WTC11 (cell line): ENCODE data around the gene GATM. TPM values are rescaled to one million over a fixed set of nuclear protein-coding genes. Genes with fewer than 3 reads are reported as not detected.

ENCODE experiments used
- ATAC-seq: fragments of 200-7000 bp; cut with Tn5 transposase; 2 replicates; pipeline ENCODE4 v1.10.0; 2021; ENCODE audit warnings: mild to moderate bottlenecking, moderate library complexity
- CTCF ChIA-PET: fragments of 300-600 bp; sonication (Branson Sonifier 250); formaldehyde crosslinking; loops from one replicate; lab custom pipeline; 2021; ENCODE audit warnings: antibody characterized with exemption; lab: Charles Lee
- POLR2A ChIA-PET: fragments of 350-600 bp; sonication (Branson Sonifier 250); formaldehyde crosslinking; loops from one replicate; lab custom pipeline; 2021; ENCODE audit warnings: antibody characterized with exemption; lab: Charles Lee
- DNase-seq: peaks from one replicate; pipeline ENCODE4 v3.0.0; 2021; ENCODE audit warnings: low spot score
- H3K27ac Mint-ChIP-seq: 2 replicates; pipeline ENCODE4 v1.8.0; 2021; ENCODE audit warnings: mixed read lengths
- H3K27me3 Mint-ChIP-seq: 2 replicates; pipeline ENCODE4 v1.8.0; 2021; ENCODE audit warnings: low read depth, mild to moderate bottlenecking, moderate library complexity, mixed read lengths
- H3K36me3 Mint-ChIP-seq: 2 replicates; pipeline ENCODE4 v1.8.0; 2021; ENCODE audit warnings: mixed read lengths
- H3K4me1 Mint-ChIP-seq: 2 replicates; pipeline ENCODE4 v1.8.0; 2022; ENCODE audit warnings: mixed read lengths
- H3K4me3 Mint-ChIP-seq: 2 replicates; pipeline ENCODE4 v1.8.0; 2021; ENCODE audit warnings: mild to moderate bottlenecking, moderate library complexity, mixed read lengths
- H3K9me3 Mint-ChIP-seq: 2 replicates; pipeline ENCODE4 v1.8.0; 2021; ENCODE audit warnings: mixed read lengths
- ARID4B ChIP-seq: sonication (generic); formaldehyde crosslinking; IDR thresholded peaks from 2 replicates; pipeline ENCODE4 v1.8.0; 2023; ENCODE audit warnings: missing genetic modification reagents, mild to moderate bottlenecking, borderline replicate concordance
- ATF3 ChIP-seq: sonication (generic); formaldehyde crosslinking; conservative IDR thresholded peaks from 2 replicates; pipeline ENCODE4 v1.8.1; 2022; ENCODE audit warnings: mild to moderate bottlenecking, missing genetic modification reagents
- CTCF ChIP-seq: fragments of 200-600 bp; IDR thresholded peaks from 2 replicates; pipeline ENCODE4 v1.8.0; 2022; ENCODE audit warnings: antibody characterized with exemption
- ELF4 ChIP-seq: sonication (generic); formaldehyde crosslinking; IDR thresholded peaks from 2 replicates; pipeline ENCODE4 v1.8.1; 2022; ENCODE audit warnings: low read depth, mild to moderate bottlenecking, moderate library complexity, missing genetic modification reagents
- EMX1 ChIP-seq: fragments of 250-450 bp; sonication (Bioruptor Pico); IDR thresholded peaks from 2 replicates; pipeline ENCODE4 v1.8.0; 2021; ENCODE audit warnings: mild to moderate bottlenecking
- ERG ChIP-seq: fragments of 250-450 bp; sonication (Bioruptor Pico); IDR thresholded peaks from 2 replicates; pipeline ENCODE4 v1.8.0; 2021; ENCODE audit warnings: mild to moderate bottlenecking
- FOXP1 ChIP-seq: sonication (generic); formaldehyde crosslinking; IDR thresholded peaks from 2 replicates; pipeline ENCODE4 v1.8.0; 2022; ENCODE audit warnings: missing genetic modification reagents, mild to moderate bottlenecking, moderate library complexity, borderline replicate concordance
- GABPB1 ChIP-seq: sonication (generic); formaldehyde crosslinking; IDR thresholded peaks from 2 replicates; pipeline ENCODE4 v1.8.1; 2023; ENCODE audit warnings: mild to moderate bottlenecking, missing genetic modification reagents
- HMGA2 ChIP-seq: fragments of 250-450 bp; sonication (Bioruptor Pico); IDR thresholded peaks from 2 replicates; pipeline ENCODE4 v1.4.0; 2021; ENCODE audit warnings: mild to moderate bottlenecking, moderate library complexity
- IRF2 ChIP-seq: sonication (generic); formaldehyde crosslinking; IDR thresholded peaks from 2 replicates; pipeline ENCODE4 v1.8.0; 2022; ENCODE audit warnings: low read depth, missing genetic modification reagents, borderline replicate concordance
- MXD4 ChIP-seq: fragments of 250-450 bp; sonication (Bioruptor Pico); IDR thresholded peaks from 2 replicates; pipeline ENCODE4 v1.8.0; 2021; ENCODE audit warnings: mild to moderate bottlenecking, moderate library complexity, borderline replicate concordance
- NFE2L1 ChIP-seq: sonication (generic); formaldehyde crosslinking; IDR thresholded peaks from 2 replicates; pipeline ENCODE4 v1.8.1; 2023; ENCODE audit warnings: missing genetic modification reagents
- OVOL2 ChIP-seq: fragments of 250-450 bp; sonication (Bioruptor Pico); IDR thresholded peaks from 2 replicates; pipeline ENCODE4 v1.9.0; 2021; ENCODE audit warnings: mild to moderate bottlenecking, borderline replicate concordance
- RORB ChIP-seq: fragments of 250-450 bp; sonication (Bioruptor Pico); IDR thresholded peaks from 2 replicates; pipeline ENCODE4 v1.9.0; 2021; ENCODE audit warnings: mild to moderate bottlenecking
- SP1 ChIP-seq: sonication (generic); formaldehyde crosslinking; conservative IDR thresholded peaks from 2 replicates; pipeline ENCODE4 v1.8.1; 2022; ENCODE audit warnings: missing genetic modification reagents
- TEAD4 ChIP-seq: sonication (generic); formaldehyde crosslinking; IDR thresholded peaks from 2 replicates; pipeline ENCODE4 v1.8.0; 2022; ENCODE audit warnings: mild to moderate bottlenecking, missing genetic modification reagents
- ZBTB21 ChIP-seq: sonication (generic); formaldehyde crosslinking; IDR thresholded peaks from 2 replicates; pipeline ENCODE4 v1.8.1; 2023; ENCODE audit warnings: mild to moderate bottlenecking, missing genetic modification reagents, borderline replicate concordance
- ZNF121 ChIP-seq: sonication (generic); formaldehyde crosslinking; IDR thresholded peaks from 2 replicates; pipeline ENCODE4 v1.8.0; 2023; ENCODE audit warnings: missing genetic modification reagents
- ZNF232 ChIP-seq: sonication (generic); formaldehyde crosslinking; IDR thresholded peaks from 2 replicates; pipeline ENCODE4 v1.8.0; 2022; ENCODE audit warnings: mild to moderate bottlenecking, missing genetic modification reagents
- ZNF281 ChIP-seq: sonication (generic); formaldehyde crosslinking; IDR thresholded peaks from 2 replicates; pipeline ENCODE4 v1.8.0; 2023; ENCODE audit warnings: mild to moderate bottlenecking, missing genetic modification reagents
- ZNF317 ChIP-seq: sonication (generic); formaldehyde crosslinking; IDR thresholded peaks from 2 replicates; pipeline ENCODE4 v1.8.1; 2023; ENCODE audit warnings: low read depth, mild to moderate bottlenecking, moderate library complexity, missing genetic modification reagents, borderline replicate concordance
- ZNF423 ChIP-seq: fragments of 250-450 bp; sonication (Bioruptor Pico); IDR thresholded peaks from 2 replicates; pipeline ENCODE4 v2.1.2; 2022; ENCODE audit warnings: mild to moderate bottlenecking, moderate library complexity
- total RNA-seq: library from RNA; stranded (reverse); gene quantifications from 3 replicates; pipeline ENCODE4 v1.2.3, GENCODE V29; 2021

The GATM gene
- total RNA-seq, 1 experiment from 2014 or later = 10.1 TPM

GRCh38 chr15:45386974-45387373 is 8.6 kb upstream of the GATM start:
- CTCF ChIA-PET = interaction anchor here (1.0 kb wide), 1 partner anchor 224 kb away, joined by 4 read pairs; no protein-coding TSS in a partner anchor
- no peak overlapping the region for H3K27ac Mint-ChIP-seq

GRCh38 chr15:45386420-45386819 is 8.1 kb upstream of the GATM start:
- Mint-ChIP-seq H3K9me3 (no peaks in the 10 kb centered on the region), H3K4me1 (no peaks in the 10 kb centered on the region), H3K36me3 (no peaks in the 10 kb centered on the region)
- no peak for DNase-seq
- TF ChIP-seq CTCF (no peak), ZNF423 (CRISPR knock-in tag) (no peak), ZNF281 (CRISPR knock-in tag) (no peak), ZNF232 (CRISPR knock-in tag) (no peak), MXD4 (no peak), GABPB1 (no peak), ELF4 (no peak), FOXP1 (CRISPR knock-in tag) (no peak), ARID4B (CRISPR knock-in tag) (no peak), ZNF121 (CRISPR knock-in tag) (no peak), ZNF317 (CRISPR knock-in tag) (no peak), NFE2L1 (CRISPR knock-in tag) (no peak), IRF2 (CRISPR knock-in tag) (no peak)
- TF ChIP-seq, all 79 proteins: peak for 0
- ChIA-PET CTCF (interaction anchor here (1.0 kb wide), 1 partner anchor 223 kb away, joined by 4 read pairs; no protein-coding TSS in a partner anchor), POLR2A (no interaction called here)
- Mint-ChIP-seq H3K4me3 (no peak overlapping the region), H3K27me3 (peaks cover 77% of the 10 kb centered on the region), H3K27ac (no peak overlapping the region)
- no peak for ATAC-seq

More at GRCh38 chr15:45386974-45387373, 8.6 kb upstream of the GATM start:
- TF ChIP-seq ZBTB21 (CRISPR knock-in tag) = no peak
- TF ChIP-seq, all 79 proteins: peak for 0
- DNase-seq = no peak
- Mint-ChIP-seq H3K4me1 (no peaks in the 10 kb centered on the region), H3K27me3 (peaks cover 73% of the 10 kb centered on the region), H3K4me3 (no peak overlapping the region), H3K9me3 (no peaks in the 10 kb centered on the region), H3K36me3 (no peaks in the 10 kb centered on the region)
- no peak for ATAC-seq
- POLR2A ChIA-PET = no interaction called here

GRCh38 chr15:45385590-45385989 is 7.2 kb upstream of the GATM start:
- Mint-ChIP-seq H3K4me1 (no peaks in the 10 kb centered on the region), H3K36me3 (no peaks in the 10 kb centered on the region), H3K27ac (no peak overlapping the region), H3K9me3 (no peaks in the 10 kb centered on the region), H3K27me3 (peaks cover 80% of the 10 kb centered on the region), H3K4me3 (no peak overlapping the region)
- no peak for DNase-seq
- ATAC-seq = no peak
- ChIA-PET POLR2A (no interaction called here), CTCF (no interaction called here)
- TF ChIP-seq GABPB1 (no peak), EMX1 (CRISPR knock-in tag) (no peak), OVOL2 (CRISPR knock-in tag) (no peak), ERG (CRISPR knock-in tag) (no peak), ATF3 (CRISPR knock-in tag) (no peak), RORB (no peak), HMGA2 (CRISPR knock-in tag) (no peak), TEAD4 (CRISPR knock-in tag) (no peak), SP1 (CRISPR knock-in tag) (no peak)
